CD14-positive monocyte (primary cell): ENCODE data around the gene SALL4. TPM values are rescaled to one million over a fixed set of nuclear protein-coding genes. Genes with fewer than 3 reads are reported as not detected.

Experiments
- DNase-seq, 3 donors: peaks; one replicate each; pipeline ENCODE4 v3.0.0-alpha.2; 2011 to 2022
- H2AFZ ChIP-seq: 2 replicates; pipeline ENCODE4 v1.6.0; 2012; ENCODE audit warnings: mild to moderate bottlenecking, low read depth, low read length, inconsistent platforms; ENCODE audit not compliant: insufficient read depth, poor library complexity, severe bottlenecking
- H3K27ac ChIP-seq, 2 donors: 1 replicate in 1 of 2; 2 replicates in 1 of 2; pipeline ENCODE4 v1.5.1; 2012 to 2013; ENCODE audit warnings: low read length in 2 of 2, control low read depth in 1 of 2, inconsistent platforms in 1 of 2, low read depth in 1 of 2, mild to moderate bottlenecking in 1 of 2
- H3K27me3 ChIP-seq, 2 donors: one replicate each; pipeline versions ENCODE4 v1.6.0 to v1.6.1; 2011 to 2013; ENCODE audit warnings: low read length in 2 of 2; ENCODE audit not compliant: control insufficient read depth in 2 of 2, insufficient read depth in 2 of 2
- H3K36me3 ChIP-seq, 2 donors: replicated peaks in 1 of 2; 1 replicate in 1 of 2; 2 replicates in 1 of 2; pipeline versions ENCODE4 v1.5.1 to v1.6.1; 2012 to 2013; ENCODE audit warnings: low read length in 2 of 2, control low read depth in 1 of 2, inconsistent platforms in 1 of 2, mild to moderate bottlenecking in 1 of 2; ENCODE audit not compliant: insufficient read depth in 2 of 2, control insufficient read depth in 1 of 2
- H3K4me1 ChIP-seq, 2 donors: 1 replicate in 1 of 2; 2 replicates in 1 of 2; pipeline versions ENCODE4 v1.5.1 to v1.6.1; 2012 to 2013; ENCODE audit warnings: low read length in 2 of 2, control low read depth in 1 of 2, inconsistent platforms in 1 of 2, mild to moderate bottlenecking in 1 of 2, moderate library complexity in 1 of 2; ENCODE audit not compliant: insufficient read depth in 2 of 2, control insufficient read depth in 1 of 2
- H3K4me2 ChIP-seq: replicated peaks from 2 replicates; pipeline ENCODE3; 2012; ENCODE audit warnings: low read length, moderate library complexity, mild to moderate bottlenecking; ENCODE audit not compliant: poor library complexity, severe bottlenecking; ENCODE audit errors: extremely low read depth
- H3K4me3 ChIP-seq, 3 experiments: fragments of 200-600 bp in 1 of 3; sonication (generic) in 1 of 3; replicated peaks in 1 of 3; 1 replicate in 2 of 3; 2 replicates in 1 of 3; pipeline ENCODE4 v1.5.1; 2011 to 2013; ENCODE audit warnings: low read length in 3 of 3, mild to moderate bottlenecking in 3 of 3, control low read depth in 2 of 3, low read depth in 2 of 3, inconsistent platforms in 1 of 3, moderate library complexity in 1 of 3
- H3K79me2 ChIP-seq: 2 replicates; pipeline ENCODE4 v1.6.0; 2012; ENCODE audit warnings: mild to moderate bottlenecking, control low read depth, inconsistent platforms, low read length, moderate library complexity; ENCODE audit not compliant: insufficient read depth
- H3K9ac ChIP-seq: 2 replicates; pipeline ENCODE4 v1.6.0; 2017; ENCODE audit warnings: low read length, mild to moderate bottlenecking; ENCODE audit not compliant: insufficient read depth, poor library complexity, severe bottlenecking
- H3K9me3 ChIP-seq, 2 donors: replicated peaks in 1 of 2; 1 replicate in 1 of 2; 2 replicates in 1 of 2; pipeline versions ENCODE4 v1.5.1 to v1.6.1; 2012 to 2013; ENCODE audit warnings: low read length in 2 of 2, control low read depth in 1 of 2; ENCODE audit not compliant: control insufficient read depth in 1 of 2, insufficient read depth in 1 of 2
- H4K20me1 ChIP-seq: 2 replicates; pipeline ENCODE4 v1.6.0; 2012; ENCODE audit warnings: mild to moderate bottlenecking, low read length, control low read depth, moderate library complexity; ENCODE audit not compliant: insufficient read depth
- H3K27ac Mint-ChIP-seq, 7 donors: one replicate each; pipeline ENCODE4 v1.8.0; 2020; ENCODE audit warnings: mild to moderate bottlenecking in 7 of 7, mixed read lengths in 7 of 7, moderate library complexity in 6 of 7, inconsistent platforms in 2 of 7
- H3K27me3 Mint-ChIP-seq, 3 donors: one replicate each; pipeline ENCODE4 v1.8.0; 2021 to 2022; ENCODE audit warnings: low read depth in 3 of 3, mild to moderate bottlenecking in 3 of 3, mixed read lengths in 3 of 3, moderate library complexity in 3 of 3, inconsistent platforms in 1 of 3
- H3K36me3 Mint-ChIP-seq, 2 donors: one replicate each; pipeline ENCODE4 v1.8.0; 2020; ENCODE audit warnings: mixed read lengths in 2 of 2, inconsistent platforms in 1 of 2, mild to moderate bottlenecking in 1 of 2
- H3K4me1 Mint-ChIP-seq: one replicate; pipeline ENCODE4 v1.8.0; 2020; ENCODE audit warnings: mild to moderate bottlenecking, mixed read lengths
- H3K4me3 Mint-ChIP-seq, 2 donors: one replicate each; pipeline ENCODE4 v1.8.0; 2020; ENCODE audit warnings: mild to moderate bottlenecking in 2 of 2, mixed read lengths in 2 of 2, moderate library complexity in 1 of 2
- H3K9me3 Mint-ChIP-seq, 7 donors: one replicate each; pipeline ENCODE4 v1.8.0; 2020 to 2022; ENCODE audit warnings: mixed read lengths in 7 of 7, mild to moderate bottlenecking in 6 of 7, moderate library complexity in 6 of 7, inconsistent platforms in 2 of 7
- WGBS: methylation state at CpG from one replicate; pipeline ENCODE4 v1.1.5; 2013; ENCODE audit warnings: missing lambda C conversion rate; ENCODE audit not compliant: insufficient coverage; 5-methylcytosine and 5-hydroxymethylcytosine counted together
- intact Hi-C, 2 donors: fragments of 100-400 bp; cut with micrococcal nuclease; formaldehyde crosslinking; loops; one replicate each; pipeline versions ENCODE4 v1.15.0 to v1.15.1; 2023
- polyA plus RNA-seq, 3 donors: library from polyadenylated mRNA; depleted of rRNA in 1 of 3; unstranded in 2 of 3; stranded (reverse) in 1 of 3; fragments of 300-500 nt in 2 of 3; fragments of >200 nt in 1 of 3; fragmentation: Illumina TruSeq in 2 of 3; gene quantifications; 1 replicate in 2 of 3; 2 replicates in 1 of 3; pipeline ENCODE4 v1.2.3, GENCODE V29; 2012 to 2021
- TF ChIP-seq, protein P1 (sequence below): fragments of 200-600 bp; IDR thresholded peaks from one replicate; pipeline ENCODE4 v1.8.0; 2022; ENCODE audit warnings: antibody characterized with exemption, mild to moderate bottlenecking

Gene SALL4
- polyA plus RNA-seq, 3 donors: 0.07 TPM; not detected in 2

DNA sequence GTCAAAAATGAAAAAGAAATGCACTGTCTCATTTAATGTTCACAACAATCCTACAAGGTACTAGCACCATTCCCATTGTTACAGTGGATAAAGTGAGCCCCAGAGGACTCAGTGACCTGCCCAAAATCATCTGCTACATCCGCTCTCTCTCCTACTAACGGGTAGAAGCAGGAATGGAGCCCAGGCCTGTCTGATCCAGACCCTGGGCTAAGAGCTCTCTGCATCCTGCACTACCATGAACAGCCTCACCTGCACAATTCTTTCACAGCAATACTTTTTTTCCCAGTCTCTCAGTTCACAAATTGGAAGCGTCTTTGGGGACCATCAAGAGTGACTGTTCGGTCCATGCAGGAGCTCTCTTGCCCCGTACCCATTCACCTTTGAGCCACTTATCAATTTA, 65.4 kb downstream of the SALL4 start:
- TF ChIP-seq, protein P1, sequence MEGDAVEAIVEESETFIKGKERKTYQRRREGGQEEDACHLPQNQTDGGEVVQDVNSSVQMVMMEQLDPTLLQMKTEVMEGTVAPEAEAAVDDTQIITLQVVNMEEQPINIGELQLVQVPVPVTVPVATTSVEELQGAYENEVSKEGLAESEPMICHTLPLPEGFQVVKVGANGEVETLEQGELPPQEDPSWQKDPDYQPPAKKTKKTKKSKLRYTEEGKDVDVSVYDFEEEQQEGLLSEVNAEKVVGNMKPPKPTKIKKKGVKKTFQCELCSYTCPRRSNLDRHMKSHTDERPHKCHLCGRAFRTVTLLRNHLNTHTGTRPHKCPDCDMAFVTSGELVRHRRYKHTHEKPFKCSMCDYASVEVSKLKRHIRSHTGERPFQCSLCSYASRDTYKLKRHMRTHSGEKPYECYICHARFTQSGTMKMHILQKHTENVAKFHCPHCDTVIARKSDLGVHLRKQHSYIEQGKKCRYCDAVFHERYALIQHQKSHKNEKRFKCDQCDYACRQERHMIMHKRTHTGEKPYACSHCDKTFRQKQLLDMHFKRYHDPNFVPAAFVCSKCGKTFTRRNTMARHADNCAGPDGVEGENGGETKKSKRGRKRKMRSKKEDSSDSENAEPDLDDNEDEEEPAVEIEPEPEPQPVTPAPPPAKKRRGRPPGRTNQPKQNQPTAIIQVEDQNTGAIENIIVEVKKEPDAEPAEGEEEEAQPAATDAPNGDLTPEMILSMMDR: no peak
- Histone ChIP-seq H3K4me1 (no peaks in the 10 kb centered on the region), H3K4me3 (no peak overlapping the region), H3K9me3 (no peaks in the 10 kb centered on the region), H2AFZ (no peak overlapping the region), H3K4me2 (no peak overlapping the region), H4K20me1 (no peaks in the 10 kb centered on the region), H3K27me3 (no peaks in the 10 kb centered on the region), H3K36me3 (no peaks in the 10 kb centered on the region), H3K9ac (no peak overlapping the region), H3K79me2 (no peaks in the 10 kb centered on the region), H3K27ac (no peak overlapping the region)
- DNase-seq: no peak
- Mint-ChIP-seq H3K27ac (no peak overlapping the region), H3K4me1 (peaks cover 3% of the 10 kb centered on the region), H3K36me3 (no peaks in the 10 kb centered on the region), H3K9me3 (peaks cover 0 to 1% (median 0%) of the 10 kb centered on the region in 7 donors), H3K4me3 (no peak overlapping the region), H3K27me3 (peaks cover 0 to 6% (median 2%) of the 10 kb centered on the region in 3 donors)
- 76% methylated on average over 5 of the region's 5 CpGs for WGBS
- intact Hi-C loops: no loop called here

DNA sequence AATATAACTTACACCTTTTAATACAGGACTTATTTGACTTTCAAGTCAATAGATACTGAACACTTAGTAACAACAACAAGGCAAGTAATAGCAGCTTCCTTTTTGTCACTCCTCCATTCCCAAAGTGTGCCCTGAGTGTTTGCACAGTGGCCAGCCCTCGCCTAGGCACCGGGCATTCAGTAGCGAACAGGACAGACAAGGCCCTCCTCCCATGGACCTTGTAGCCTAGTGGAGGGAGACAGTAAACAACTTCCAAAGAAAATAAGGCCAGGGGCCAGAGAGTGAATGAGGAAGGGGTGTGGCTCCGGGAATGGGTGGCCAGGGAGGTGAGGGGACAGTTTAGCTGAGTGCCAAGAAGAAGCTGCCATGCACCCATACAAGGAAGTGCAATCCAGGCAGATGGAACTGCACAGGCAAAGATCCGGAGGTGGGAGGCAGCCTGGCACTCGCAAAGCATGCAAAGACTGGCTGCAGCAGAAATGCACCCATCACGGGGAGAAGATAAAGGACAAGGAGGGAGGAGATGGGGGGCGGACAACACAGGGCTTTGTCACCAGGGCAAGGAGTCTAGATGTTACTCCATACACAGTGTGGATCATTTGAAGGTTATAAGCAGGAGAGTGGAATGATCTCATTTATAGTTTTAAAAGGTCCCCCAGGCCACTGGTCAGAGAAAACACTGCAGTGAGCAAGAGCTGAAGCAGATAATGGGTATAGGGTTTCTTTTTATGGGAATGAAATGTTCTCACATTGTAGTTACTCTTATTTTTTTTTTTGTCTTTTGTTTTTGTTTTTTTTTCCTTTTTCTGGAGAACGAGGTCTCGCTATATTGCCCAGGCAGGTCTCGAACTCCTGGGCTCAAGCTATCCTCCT, 66.4 kb downstream of the SALL4 start:
- H3K4me1 ChIP-seq: no peaks in the 10 kb centered on the region
- H3K27me3 ChIP-seq: no peaks in the 10 kb centered on the region
- WGBS: 88% methylated on average over 6 of the region's 11 CpGs
- Mint-ChIP-seq H3K4me1 (peaks cover 3% of the 10 kb centered on the region), H3K27me3 (peaks cover 2 to 6% (median 6%) of the 10 kb centered on the region in 3 donors), H3K9me3 (peaks cover 0 to 1% (median 0%) of the 10 kb centered on the region in 7 donors), H3K4me3 (no peak overlapping the region), H3K36me3 (no peaks in the 10 kb centered on the region), H3K27ac (no peak overlapping the region)
- no peak overlapping the region for H2AFZ ChIP-seq
- H4K20me1 ChIP-seq: no peaks in the 10 kb centered on the region
- DNase-seq: no peak
- H3K27ac ChIP-seq: no peak overlapping the region
- no peak overlapping the region for H3K9ac ChIP-seq
- no peaks in the 10 kb centered on the region for H3K79me2 ChIP-seq
- no peak overlapping the region for H3K4me2 ChIP-seq
- TF ChIP-seq, protein P1: no peak
- no peaks in the 10 kb centered on the region for H3K9me3 ChIP-seq
- intact Hi-C loops: no loop called here
- H3K36me3 ChIP-seq: no peaks in the 10 kb centered on the region
- no peak overlapping the region for H3K4me3 ChIP-seq
